Spleen (tissue), 13 donors: Measurements from ENCODE around the gene HCK. TPM values are rescaled to one million over a fixed set of nuclear protein-coding genes. Genes with fewer than 3 reads are reported as not detected.

Experiments
- DNase-seq: peaks from one replicate; pipeline ENCODE4 v3.0.0-alpha.2; 2020
- H3K27ac ChIP-seq, 8 donors: fragments of 200-600 bp; sonication (generic) in 7 of 8; 1 replicate in 4 of 8; 2 replicates in 4 of 8; pipeline versions ENCODE4 v1.5.0 to v1.8.0; 2016 to 2021; ENCODE audit warnings: inconsistent platforms in 4 of 8, mild to moderate bottlenecking in 4 of 8, moderate library complexity in 1 of 8
- H3K27me3 ChIP-seq, 7 donors: fragments of 200-600 bp; sonication (generic) in 6 of 7; replicated peaks in 1 of 7; 1 replicate in 4 of 7; 2 replicates in 3 of 7; pipeline versions ENCODE4 v1.5.0 to v1.8.0; 2016 to 2021; ENCODE audit warnings: inconsistent platforms in 3 of 7, mild to moderate bottlenecking in 1 of 7
- H3K36me3 ChIP-seq, 6 donors: fragments of 200-600 bp; sonication (generic) in 5 of 6; 1 replicate in 4 of 6; 2 replicates in 2 of 6; pipeline versions ENCODE4 v1.5.0 to v1.8.0; 2016 to 2021; ENCODE audit warnings: inconsistent platforms in 2 of 6
- H3K4me1 ChIP-seq, 6 donors: fragments of 200-600 bp; sonication (generic) in 5 of 6; 1 replicate in 3 of 6; 2 replicates in 3 of 6; pipeline versions ENCODE4 v1.5.0 to v1.8.0; 2016 to 2021; ENCODE audit warnings: inconsistent platforms in 3 of 6
- H3K4me3 ChIP-seq, 8 donors: fragments of 200-600 bp; sonication (generic) in 7 of 8; 1 replicate in 4 of 8; 2 replicates in 4 of 8; pipeline versions ENCODE4 v1.5.0 to v1.8.0; 2016 to 2021; ENCODE audit warnings: inconsistent platforms in 4 of 8, mild to moderate bottlenecking in 4 of 8, moderate library complexity in 2 of 8
- H3K9me3 ChIP-seq, 8 donors: fragments of 200-600 bp; sonication (generic) in 7 of 8; 1 replicate in 4 of 8; 2 replicates in 4 of 8; pipeline versions ENCODE4 v1.5.0 to v1.8.0; 2016 to 2021; ENCODE audit warnings: inconsistent platforms in 4 of 8
- POLR2A ChIP-seq, 3 donors: fragments of 450-650 bp; IDR thresholded peaks; one replicate each; pipeline ENCODE4 v1.5.1; 2017; ENCODE audit warnings: antibody characterized with exemption in 3 of 3, mild to moderate bottlenecking in 1 of 3
- POLR2AphosphoS5 ChIP-seq, 3 donors: sonication (generic); formaldehyde crosslinking; IDR thresholded peaks; one replicate each; pipeline ENCODE4 v1.5.1; 2017; ENCODE audit warnings: antibody characterized with exemption in 3 of 3
- WGBS, 5 donors: extraction: QIAGEN DNeasy Blood & Tissue Kit in 3 of 5; methylation state at CpG; one replicate each; pipeline versions ENCODE4 v1.1.5 to v1.1.7; 2013 to 2018; 5-methylcytosine and 5-hydroxymethylcytosine counted together
- intact Hi-C: fragments of 100-400 bp; cut with DNase I; formaldehyde crosslinking; loops from one replicate; pipeline ENCODE4 v1.15.0; 2023; ENCODE audit warnings: low total_unique reads
- long read RNA-seq, 2 donors: transcript quantifications; one replicate each; lab custom pipeline, GENCODE V29; 2026
- polyA plus RNA-seq, 3 donors: library from polyadenylated mRNA; stranded (reverse); fragments of 200-250 nt; gene quantifications; one replicate each; pipeline ENCODE4 v1.2.1, GENCODE V29; 2013
- total RNA-seq, 7 donors: library from RNA; depleted of rRNA in 3 of 7; stranded (reverse); fragments of >200 nt in 3 of 7; fragmentation: NEBNext Ultra II Directional in 4 of 7; extraction: Animal tissue kit (Norgen Biotek cat#: 25700) in 4 of 7; gene quantifications; one replicate each; pipeline versions ENCODE4 v1.1.0 to v1.2.1, GENCODE V29; 2016 to 2021
- TF ChIP-seq, protein P1 (sequence below), 11 experiments: fragments of 200-600 bp in 7 of 11; fragments of 450-650 bp in 4 of 11; sonication (generic) in 4 of 11; IDR thresholded peaks in 8 of 11; conservative IDR thresholded peaks in 3 of 11; 1 replicate in 7 of 11; 2 replicates in 4 of 11; pipeline versions ENCODE4 v1.4.0 to v1.8.0; 2016 to 2021; ENCODE audit warnings: antibody characterized with exemption in 11 of 11, inconsistent platforms in 4 of 11, mild to moderate bottlenecking in 1 of 11
- donor health status: healthy with polysubstance abuse.
- donor health status: DM: no; HTN: no; CAD: no; lungs with moderate emphysema.
- donor health status: DM: no; HTN: no; CAD: no.
- donor health status: Bipolar disorder and iron deficiency.
- donor health status: healthy.
- donor health status: DM: no; HTN: no; CAD: no.
- donor health status: DM: yes; HTN: yes; CAD: no.

The HCK gene
- total RNA-seq: 100 to 1,000 TPM; 139 to 341 (median 155) TPM
- 10 to 100 TPM; 44.3 to 76.4 (median 53.0) TPM for polyA plus RNA-seq
- long read RNA-seq, donor 1, transcript HCK-207 (13 exons, 2,101 nt): major isoform, 14 of 40 reads
- long read RNA-seq, donor 1, transcript HCK-203 (13 exons, 1,806 nt): minor isoform, 10 of 40 reads
- long read RNA-seq, donor 1, partial matches to known transcripts: 12 of 40 reads
- long read RNA-seq, donor 1, other reads (novel, unspliced or antisense): 0 of 40 reads
- long read RNA-seq, donor 2, transcript HCK-207 (13 exons, 2,101 nt): major isoform, 20 of 31 reads
- long read RNA-seq, donor 2, partial matches to known transcripts: 5 of 31 reads
- long read RNA-seq, donor 2, other reads (novel, unspliced or antisense): 0 of 31 reads

DNA sequence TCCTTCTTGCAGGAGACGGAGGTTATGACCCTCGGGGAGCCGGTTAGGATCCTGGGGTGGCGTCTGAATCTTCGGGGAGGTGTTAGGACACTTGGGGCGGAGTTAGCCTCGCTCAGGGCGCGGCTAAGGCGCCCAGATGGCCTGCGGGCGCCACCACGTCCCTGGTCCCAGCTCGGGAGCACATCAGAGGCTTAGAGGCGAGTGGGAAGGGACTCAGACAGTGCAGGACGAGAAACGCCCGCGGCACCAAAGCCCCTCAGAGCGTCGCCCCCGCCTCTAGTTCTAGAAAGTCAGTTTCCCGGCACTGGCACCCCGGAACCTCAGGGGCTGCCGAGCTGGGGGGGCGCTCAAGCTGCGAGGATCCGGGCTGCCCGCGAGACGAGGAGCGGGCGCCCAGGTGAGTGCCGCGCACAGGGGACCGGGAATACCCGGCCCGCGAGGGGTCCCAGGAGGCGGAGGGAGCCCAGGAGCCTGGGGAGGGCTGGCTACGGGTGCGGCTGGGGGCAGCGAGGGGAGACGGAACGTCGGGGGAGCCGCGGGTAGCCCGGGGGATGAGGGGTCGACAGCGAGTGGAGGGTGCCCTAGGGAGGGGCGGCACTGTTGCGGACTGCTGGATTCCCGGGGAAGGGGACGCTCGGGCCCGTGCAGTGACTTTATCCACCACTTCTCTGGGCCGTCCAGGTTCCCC, at the start of gene HCK:
Gene HCK, plus strand, starts transcription at position 153 of the 688 bp plus-strand sequence.
- peaks cover 5 to 46% (median 21%) of the 10 kb centered on the region in 7 donors for H3K27me3 ChIP-seq
- H3K36me3 ChIP-seq: peaks cover 0 to 11% (median 0%) of the 10 kb centered on the region in 6 donors
- H3K4me1 ChIP-seq: peaks cover 10 to 71% (median 27%) of the 10 kb centered on the region in 6 donors
- H3K4me3 ChIP-seq: peak within 1 kb of the TSS; percentile 33 to 78 (median 50)
- peak within 1 kb of the TSS; percentile 57 to 99 (median 94) for H3K27ac ChIP-seq
- intact Hi-C loops: no loop called here
- peak; percentile 71 to 88 (median 79) for TF ChIP-seq POLR2AphosphoS5 (IDR thresholded peaks at IDR 0.05)
- TF ChIP-seq, protein P1, sequence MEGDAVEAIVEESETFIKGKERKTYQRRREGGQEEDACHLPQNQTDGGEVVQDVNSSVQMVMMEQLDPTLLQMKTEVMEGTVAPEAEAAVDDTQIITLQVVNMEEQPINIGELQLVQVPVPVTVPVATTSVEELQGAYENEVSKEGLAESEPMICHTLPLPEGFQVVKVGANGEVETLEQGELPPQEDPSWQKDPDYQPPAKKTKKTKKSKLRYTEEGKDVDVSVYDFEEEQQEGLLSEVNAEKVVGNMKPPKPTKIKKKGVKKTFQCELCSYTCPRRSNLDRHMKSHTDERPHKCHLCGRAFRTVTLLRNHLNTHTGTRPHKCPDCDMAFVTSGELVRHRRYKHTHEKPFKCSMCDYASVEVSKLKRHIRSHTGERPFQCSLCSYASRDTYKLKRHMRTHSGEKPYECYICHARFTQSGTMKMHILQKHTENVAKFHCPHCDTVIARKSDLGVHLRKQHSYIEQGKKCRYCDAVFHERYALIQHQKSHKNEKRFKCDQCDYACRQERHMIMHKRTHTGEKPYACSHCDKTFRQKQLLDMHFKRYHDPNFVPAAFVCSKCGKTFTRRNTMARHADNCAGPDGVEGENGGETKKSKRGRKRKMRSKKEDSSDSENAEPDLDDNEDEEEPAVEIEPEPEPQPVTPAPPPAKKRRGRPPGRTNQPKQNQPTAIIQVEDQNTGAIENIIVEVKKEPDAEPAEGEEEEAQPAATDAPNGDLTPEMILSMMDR (IDR thresholded peaks at IDR 0.05 in 8 of 11, conservative IDR thresholded peaks at IDR 0.05 in 3 of 11): peak in 1 of 11 experiments; percentile 5
- no peak for TF ChIP-seq POLR2A (IDR thresholded peaks at IDR 0.05)
- DNase-seq: peak; percentile 92
- no peaks in the 10 kb centered on the region for H3K9me3 ChIP-seq
- WGBS, 5 donors: 0 to 2% (median 1%) methylated on average over 37 to 58 of the region's 58 CpGs

DNA sequence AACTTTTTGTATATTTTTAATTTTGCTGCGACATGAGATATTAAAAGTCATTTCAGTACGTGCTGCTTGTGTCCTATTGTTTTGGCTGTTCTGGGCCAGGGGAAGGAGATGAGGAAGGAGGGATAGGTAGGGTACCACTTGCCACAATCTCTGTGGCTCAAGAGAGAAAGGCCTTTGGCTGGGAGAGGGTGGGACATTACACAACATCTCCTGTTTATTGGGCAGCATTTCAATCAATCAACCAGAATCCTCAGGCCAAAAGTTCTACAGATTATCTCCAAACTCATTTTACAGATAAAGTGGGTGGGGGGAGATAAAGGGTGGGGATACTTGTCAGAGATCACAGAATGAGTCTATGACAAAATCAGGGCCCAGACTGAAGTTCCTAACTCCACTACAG, 48.7 kb upstream of the HCK start:
- no peaks in the 10 kb centered on the region for H3K27me3 ChIP-seq
- no peak overlapping the region for H3K4me3 ChIP-seq
- intact Hi-C loops: no loop called here
- no peak for DNase-seq
- H3K9me3 ChIP-seq: no peaks in the 10 kb centered on the region
- TF ChIP-seq, protein P1 (IDR thresholded peaks at IDR 0.05 in 8 of 11, conservative IDR thresholded peaks at IDR 0.05 in 3 of 11): no peak
- TF ChIP-seq POLR2AphosphoS5 (IDR thresholded peaks at IDR 0.05) (no peak), POLR2A (IDR thresholded peaks at IDR 0.05) (no peak)
- peaks cover 0 to 19% (median 14%) of the 10 kb centered on the region in 6 donors for H3K4me1 ChIP-seq
- no peaks in the 10 kb centered on the region for H3K36me3 ChIP-seq
- peak overlapping the region in 4 of 8 donors; percentile 13 to 36 (median 16) for H3K27ac ChIP-seq
- WGBS, 5 donors: 65 to 89% (median 72%) methylated on average over 2 of the region's 2 CpGs

DNA sequence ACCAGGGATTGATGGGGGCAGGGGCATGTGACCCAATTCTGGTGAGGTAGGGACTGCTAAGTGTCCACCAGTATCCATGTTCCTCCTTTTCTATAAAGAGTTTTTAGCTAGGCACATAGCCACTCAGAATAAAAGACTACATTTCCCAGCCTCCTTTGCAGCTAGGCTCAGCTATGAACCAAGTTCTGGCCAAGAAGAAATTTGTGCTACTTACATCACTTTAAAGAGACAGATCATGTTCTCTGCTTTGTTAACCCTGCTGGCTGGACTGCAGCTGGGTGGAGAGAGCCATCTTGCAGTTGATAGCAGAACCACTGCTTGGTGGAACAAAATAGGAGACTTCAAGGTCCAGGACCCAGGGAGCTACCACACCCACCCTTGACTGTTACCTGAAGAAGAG, 47.1 kb upstream of the HCK start:
- peaks cover 0 to 7% (median 0%) of the 10 kb centered on the region in 7 donors for H3K27me3 ChIP-seq
- H3K4me1 ChIP-seq: peaks cover 2 to 31% (median 20%) of the 10 kb centered on the region in 6 donors
- H3K36me3 ChIP-seq: no peaks in the 10 kb centered on the region
- no peak for TF ChIP-seq POLR2AphosphoS5 (IDR thresholded peaks at IDR 0.05)
- TF ChIP-seq, protein P1 (IDR thresholded peaks at IDR 0.05 in 8 of 11, conservative IDR thresholded peaks at IDR 0.05 in 3 of 11): no peak
- no peak for TF ChIP-seq POLR2A (IDR thresholded peaks at IDR 0.05)
- H3K27ac ChIP-seq: peak overlapping the region in 4 of 8 donors; percentile 82 to 87 (median 86)
- intact Hi-C loops: no loop called here
- H3K9me3 ChIP-seq: no peaks in the 10 kb centered on the region
- no peak overlapping the region for H3K4me3 ChIP-seq
- peak; percentile 4 for DNase-seq

DNA sequence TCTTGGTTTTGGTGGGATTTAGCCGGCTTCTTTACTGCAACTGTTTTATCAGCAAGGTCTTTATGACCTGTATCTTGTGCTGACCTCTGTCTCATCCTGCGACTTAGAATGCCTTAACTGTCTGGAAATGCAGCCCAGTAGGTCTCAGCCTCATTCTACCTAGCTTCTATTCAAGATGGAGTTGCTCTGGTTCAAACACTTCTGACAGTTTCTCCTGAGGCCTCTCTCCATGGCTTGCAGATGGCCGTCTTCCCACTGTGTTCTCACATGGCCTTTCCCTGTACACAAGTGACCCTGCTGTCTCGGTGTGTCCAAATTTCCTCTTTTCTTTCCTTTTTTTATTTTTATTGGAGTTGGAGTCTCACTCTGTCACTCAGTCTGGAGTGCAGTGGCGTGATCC, 46.0 kb upstream of the HCK start:
- 71 to 82% (median 78%) methylated on average over 5 of the region's 5 CpGs for whole genome bisulfite sequencing, 5 donors

More for the DNA sequence above, 46.0 kb upstream of the HCK start:
- peak overlapping the region in 5 of 8 donors; percentile 78 to 87 (median 85) for H3K27ac ChIP-seq
- TF ChIP-seq POLR2A (IDR thresholded peaks at IDR 0.05) (no peak), POLR2AphosphoS5 (IDR thresholded peaks at IDR 0.05) (no peak)
- TF ChIP-seq, protein P1 (IDR thresholded peaks at IDR 0.05 in 8 of 11, conservative IDR thresholded peaks at IDR 0.05 in 3 of 11): no peak
- H3K4me1 ChIP-seq: peaks cover 2 to 31% (median 20%) of the 10 kb centered on the region in 6 donors
- peaks cover 0 to 18% (median 0%) of the 10 kb centered on the region in 7 donors for H3K27me3 ChIP-seq
- no peaks in the 10 kb centered on the region for H3K36me3 ChIP-seq
- no peak for DNase-seq
- no peak overlapping the region for H3K4me3 ChIP-seq
- no peaks in the 10 kb centered on the region for H3K9me3 ChIP-seq
- intact Hi-C loops: no loop called here
